ENCODE data around the gene DECR2.
"Not testable (repeated sequence)": the region's sequence is repeated elsewhere in the genome, so short reads cannot be mapped to it uniquely, and the experiment has no call there.

DECR2 gene

DNA sequence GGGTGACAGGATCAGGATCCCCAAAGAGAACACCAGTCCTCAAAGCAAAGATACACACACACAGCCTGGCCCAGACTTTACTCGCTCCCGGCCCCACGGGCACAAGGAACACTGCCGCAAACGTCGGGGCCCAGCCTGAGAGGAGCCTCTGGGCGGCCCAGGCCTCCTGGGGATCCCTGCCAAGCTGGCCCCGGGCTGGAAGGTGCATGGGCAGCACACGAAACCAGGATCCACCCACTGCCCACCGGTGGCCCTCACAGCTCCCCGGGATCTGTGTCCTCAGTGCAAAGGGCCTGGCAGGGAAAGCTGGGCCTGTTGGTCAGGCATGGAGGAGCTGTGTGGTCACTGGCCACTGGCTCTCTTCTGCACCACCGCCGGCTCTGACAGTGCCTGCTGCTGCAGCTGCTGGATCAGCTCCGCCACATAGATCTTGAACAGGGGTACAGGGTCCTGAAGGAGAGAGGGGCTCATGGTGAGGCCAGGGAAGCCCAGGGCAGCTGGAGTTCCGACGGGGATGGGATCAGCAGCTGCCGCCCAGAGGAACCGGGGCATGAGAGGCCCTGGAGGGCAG is 34.3 kb upstream of the DECR2 start:
- DNase-seq = no peak

DNA sequence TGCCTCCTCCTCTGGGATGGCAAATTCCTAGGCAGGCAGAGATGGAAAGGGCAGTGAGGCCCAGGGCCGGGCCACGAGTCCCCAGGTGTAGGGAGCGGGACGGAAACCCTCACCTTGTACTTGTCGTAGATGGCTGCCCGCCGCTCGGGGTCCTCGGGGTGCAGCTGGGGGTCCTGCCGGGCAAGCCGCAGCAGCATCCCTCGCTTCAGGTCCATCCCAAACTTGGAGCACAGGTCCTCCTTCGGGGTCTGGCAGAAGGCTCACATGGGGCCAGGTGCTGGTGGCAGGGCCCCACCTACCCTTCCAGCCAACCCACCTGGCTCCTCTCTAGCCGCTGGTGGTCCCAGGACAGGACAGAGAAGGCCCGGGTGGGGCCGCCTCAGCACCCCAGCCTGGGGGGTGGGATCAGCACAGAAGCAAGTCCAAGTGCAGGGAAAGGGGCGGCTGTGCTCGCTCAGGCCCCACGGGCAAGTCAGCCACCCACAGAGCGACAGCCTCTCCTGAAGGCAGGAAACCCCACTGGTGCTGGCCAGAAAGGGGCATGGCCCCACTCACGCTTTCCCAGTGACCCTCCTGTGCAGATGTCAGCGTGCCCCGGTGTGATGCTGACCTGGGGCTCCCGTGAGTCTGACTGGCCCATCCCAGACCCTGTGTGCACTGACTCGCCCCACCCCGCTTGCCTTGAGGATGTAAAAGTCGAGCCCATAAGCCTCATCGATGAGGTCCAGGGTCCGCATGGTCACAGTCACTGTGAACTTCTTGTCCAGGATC is 33.1 kb upstream of the DECR2 start:
- DNase-seq = no peak

DNA sequence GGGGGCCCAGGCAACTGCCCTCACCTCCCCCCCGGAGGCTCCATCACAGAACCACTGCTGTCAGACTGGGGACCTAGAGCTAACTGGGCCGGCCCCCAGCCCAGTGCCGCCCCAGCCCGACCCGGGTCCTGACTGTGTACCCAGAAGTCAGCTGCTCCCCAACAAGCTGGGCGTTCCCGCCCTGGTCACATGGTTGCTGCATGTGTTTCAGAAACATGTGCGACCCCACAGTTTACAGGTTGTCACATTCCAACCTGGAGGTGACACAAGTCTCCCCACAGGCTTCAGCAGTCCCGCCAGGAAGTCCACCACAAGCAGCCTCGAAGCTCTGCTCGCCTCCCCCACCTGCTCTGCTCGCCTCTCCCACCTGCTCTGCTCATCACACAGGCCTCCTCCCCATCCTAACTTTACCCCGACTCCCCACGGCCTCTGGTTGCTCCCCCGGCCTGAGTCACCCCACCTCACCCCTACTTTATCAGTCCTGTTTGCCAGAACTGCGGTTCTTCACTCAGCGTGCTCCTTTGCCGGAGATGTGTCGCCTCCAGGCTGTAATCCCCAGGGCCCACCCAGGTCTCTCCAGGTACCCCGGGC is 32.3 kb upstream of the DECR2 start:
- DNase-seq = no peak

DNA sequence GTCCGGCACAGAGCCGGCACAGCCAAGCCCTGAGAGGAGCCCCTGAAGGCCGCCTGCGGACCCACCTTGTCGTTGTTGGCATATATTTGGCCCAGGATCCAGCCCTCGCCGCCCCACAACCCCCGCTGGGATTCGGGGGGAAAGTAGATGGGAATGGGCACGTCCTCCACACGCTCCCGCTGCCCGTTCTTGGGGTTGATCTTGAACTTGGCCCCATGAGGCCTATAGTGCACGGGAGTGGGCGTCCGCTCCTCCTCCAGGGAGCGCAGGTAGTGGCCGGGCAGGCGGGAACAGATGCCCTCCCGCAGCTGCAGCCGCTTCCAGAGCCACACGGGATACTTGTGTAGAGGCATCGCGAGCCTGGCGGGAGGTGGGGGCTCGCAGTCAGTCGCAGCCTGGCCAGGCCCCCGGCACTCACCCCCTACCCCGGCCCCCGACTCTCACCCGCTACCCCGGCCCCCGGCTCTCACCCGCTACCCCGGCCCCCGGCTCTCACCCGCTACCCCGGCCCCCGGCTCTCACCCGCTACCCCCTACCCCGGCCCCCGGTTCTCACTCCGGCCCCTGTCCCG is 31.7 kb upstream of the DECR2 start:
- no peak for DNase-seq

DNA sequence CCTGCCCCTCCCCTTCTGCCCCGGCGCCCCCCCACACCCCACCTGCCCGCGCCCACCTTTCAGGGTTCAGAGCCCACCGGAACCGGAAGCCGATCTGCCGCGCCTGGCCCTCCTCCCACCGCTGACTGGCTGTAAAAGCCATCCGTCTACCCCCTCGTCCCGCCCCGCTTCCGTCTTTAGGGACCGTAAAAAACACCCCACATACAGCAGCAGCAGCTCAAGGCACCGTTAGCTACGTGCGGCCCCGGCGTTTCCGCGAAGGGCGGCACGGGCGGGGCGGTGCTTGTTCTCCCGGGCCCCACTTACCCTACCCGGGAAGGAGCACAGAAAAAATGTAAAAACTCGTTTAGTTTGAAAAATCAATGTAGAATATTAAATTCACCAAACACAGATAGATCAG is 31.2 kb upstream of the DECR2 start, which contains the start of gene MRPL28:
TSS of gene MRPL28 (minus strand) at position 96 of the 400 bp plus-strand sequence. CDS start 320 bp downstream, outside the sequence.
- DNase-seq = peak; percentile 79

GRCh38 chr16:370979-371514 is 30.6 kb upstream of the DECR2 start:
- no peak for DNase-seq

DNA sequence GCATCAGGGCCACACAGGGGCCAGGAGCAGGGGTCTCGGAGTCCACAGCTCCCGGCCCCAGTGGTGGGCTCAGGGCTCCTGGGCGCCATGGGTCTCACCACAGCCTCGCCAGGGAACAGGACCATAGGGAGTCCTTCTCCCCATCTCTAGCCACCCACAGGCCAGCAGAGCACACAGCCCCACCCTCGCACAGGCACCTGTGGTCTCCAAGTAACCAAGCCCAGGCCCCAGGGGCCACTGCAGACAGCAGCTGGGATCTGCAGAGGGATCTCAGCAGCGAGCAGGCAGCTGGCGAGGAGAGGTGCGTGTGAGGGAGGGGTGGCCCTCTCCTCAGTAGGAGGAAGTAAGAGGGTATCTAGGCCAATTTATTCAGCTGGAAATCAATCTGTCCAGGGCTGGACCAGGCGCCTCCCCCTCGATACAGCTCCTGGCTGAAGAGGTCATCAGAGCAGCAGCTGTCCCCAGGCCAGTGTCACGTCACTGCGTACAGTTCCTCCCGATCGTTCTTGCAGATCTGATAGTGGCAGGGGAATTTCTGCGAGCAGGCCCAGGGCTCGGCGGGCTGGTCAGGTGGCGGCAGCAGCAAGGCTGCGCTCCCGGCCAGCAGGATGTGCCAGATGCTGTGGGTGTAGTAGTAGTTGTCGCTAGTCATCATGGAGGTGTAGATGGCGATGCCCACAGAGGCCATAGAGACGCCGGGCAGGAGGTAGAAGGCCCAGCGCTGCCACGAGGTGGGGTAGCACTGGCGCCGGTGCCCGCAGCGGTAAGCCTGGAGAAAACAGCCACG is 30.0 kb upstream of the DECR2 start:
- DNase-seq = peak; percentile 73

DNA sequence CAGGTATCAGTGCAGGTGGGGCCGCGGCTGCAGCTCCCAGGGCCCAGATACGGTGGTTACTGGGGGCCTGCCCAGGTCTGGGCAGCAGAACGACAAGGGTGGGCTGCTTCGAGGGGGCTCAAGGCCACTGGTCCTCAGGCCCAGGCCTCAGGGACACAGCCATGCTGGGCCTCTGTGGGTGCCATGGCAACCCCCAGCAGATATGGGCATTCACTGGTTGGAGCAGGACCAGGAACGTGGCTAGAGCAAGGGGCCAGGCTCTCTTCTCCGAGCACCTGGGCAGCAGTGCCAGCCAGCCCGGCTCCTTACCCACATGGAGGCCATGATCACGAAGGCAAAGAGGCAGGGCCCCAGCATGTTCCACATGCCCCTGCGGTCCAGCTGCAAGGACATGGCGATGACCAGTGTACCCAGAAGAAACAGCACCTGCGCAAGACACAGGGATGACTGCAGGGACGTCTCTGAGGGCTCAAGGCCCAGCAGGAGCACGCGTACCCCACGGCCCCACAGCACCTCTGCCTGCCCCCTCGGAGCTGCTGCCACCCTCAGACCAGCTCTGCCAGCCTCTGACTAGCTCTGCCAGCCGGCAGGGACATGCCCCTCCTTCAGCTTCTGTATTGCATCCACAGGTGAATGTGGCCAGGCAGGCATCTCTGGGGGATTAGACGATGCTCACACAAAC is 29.2 kb upstream of the DECR2 start:
- no peak for DNase-seq

DNA sequence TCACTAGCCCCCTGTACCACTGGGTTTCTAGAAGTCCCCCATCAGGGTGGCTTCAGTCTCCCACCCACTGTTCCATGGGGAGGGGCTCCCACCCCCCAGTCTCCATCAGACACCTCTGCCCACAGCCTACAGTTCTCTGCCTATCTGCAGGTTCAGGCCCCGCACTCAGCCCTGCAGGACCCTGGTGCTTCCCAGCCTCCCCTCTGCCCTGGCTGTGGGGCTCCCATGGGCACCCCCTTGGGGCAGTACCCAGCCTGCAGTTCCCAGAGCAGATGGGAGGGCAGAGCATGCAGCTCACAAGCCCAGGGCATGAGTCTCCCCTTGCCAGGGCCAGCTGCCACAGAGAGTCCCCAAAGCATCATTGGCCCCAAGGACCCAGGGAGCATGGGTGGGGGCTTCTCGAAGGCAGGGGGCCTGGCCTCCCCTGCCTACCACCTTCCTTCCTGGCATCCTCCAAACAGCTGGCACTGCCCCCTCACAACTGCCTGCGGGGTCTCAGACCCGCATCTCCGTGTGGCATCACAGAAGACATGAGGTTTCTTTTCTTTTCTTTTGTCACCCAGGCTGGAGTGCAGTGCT is 28.6 kb upstream of the DECR2 start:
- no peak for DNase-seq

DNA sequence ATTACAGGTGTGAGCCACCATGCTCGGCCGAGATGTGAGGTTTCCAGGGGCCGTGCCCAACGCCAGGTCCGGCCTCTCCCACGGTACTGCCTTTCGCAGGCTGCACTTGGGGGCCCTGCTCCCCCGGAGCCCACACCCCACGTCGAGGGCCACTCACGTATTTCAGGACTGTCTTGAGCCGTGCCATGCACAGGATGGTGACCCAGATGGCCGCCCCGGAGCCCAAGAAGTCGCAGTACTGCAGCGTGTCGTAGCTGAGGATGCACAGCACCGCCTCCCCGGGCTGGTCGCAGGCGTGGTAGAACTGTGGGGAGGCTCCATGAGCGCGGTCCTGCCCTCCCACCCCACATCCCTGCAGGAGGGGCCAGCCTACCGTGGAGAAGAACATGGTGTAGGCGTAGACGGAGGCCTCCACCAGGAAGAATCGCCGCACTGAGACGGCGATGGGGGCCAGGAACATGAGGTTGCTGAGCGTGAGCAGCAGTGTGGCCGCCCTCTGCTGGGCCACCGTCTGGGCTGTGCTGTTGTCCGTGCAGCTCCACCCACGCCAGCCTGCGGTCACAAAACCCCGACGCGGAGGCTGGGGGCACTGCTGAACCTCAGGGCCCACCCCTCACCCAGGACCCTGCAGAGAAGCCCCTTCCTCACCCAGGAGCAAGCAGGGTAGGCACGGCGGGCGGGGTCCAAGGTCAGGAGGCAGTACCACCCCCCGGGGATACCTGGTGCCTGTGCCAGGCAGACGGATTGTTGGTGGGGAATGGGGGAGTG is 27.7 kb upstream of the DECR2 start:
- no peak for DNase-seq

GRCh38 chr16:374616-374926 is 27.1 kb upstream of the DECR2 start:
- no peak for DNase-seq

- no peak for DNase-seq
These were observed 26.5 kb upstream of the DECR2 start for GRCh38 chr16:375212-375611.

DNA sequence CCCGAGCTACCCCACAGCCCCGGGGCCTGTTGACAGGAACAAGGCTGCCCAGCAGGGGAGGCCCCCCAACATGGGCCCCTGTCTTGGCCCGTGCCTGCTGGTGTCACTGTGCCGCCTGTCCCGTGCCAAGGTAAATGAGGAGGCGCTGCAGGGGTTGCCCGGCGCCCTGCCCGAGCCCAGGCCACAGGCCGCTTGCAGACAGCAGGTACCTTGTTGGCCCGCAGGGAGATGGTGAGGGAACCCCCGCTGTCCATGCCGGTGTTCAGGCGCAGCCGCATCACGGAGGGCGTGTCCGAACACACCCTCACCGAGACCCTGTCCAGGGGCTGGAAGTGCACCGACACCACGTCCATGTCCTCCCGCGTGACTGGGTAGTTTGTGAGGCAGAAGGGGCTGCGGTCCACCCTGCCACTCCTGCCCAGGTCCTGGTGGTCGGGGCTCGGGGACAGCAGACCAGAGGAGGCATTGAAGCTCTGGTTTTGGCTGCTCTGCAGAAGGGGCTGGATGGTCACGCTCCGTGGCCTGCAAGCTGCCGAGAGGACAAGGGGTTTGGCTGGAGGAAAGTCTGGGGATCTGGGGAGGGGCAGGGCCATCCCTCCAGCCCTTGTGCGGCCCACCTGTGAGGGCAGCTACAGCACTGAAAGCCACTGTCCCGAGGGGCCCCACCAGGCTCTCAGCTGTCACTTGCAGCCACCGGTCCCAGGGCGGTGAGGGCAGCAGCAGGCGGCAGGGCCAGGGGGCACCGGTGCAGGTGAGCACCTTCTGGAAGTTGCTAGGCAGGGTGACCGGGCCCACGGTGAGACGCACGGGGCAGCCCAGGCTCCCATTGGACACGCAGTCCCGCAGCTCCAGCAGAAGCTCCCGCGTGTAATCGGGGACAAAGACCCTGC is 25.5 kb upstream of the DECR2 start:
- no peak for DNase-seq

GRCh38 chr16:376817-377418 is 24.8 kb upstream of the DECR2 start:
- no peak for DNase-seq

GRCh38 chr16:377419-377951 is 24.2 kb upstream of the DECR2 start:
- DNase-seq = no peak

GRCh38 chr16:378113-378820 is 23.4 kb upstream of the DECR2 start:
- not testable (repeated sequence) for DNase-seq

GRCh38 chr16:378821-379182 is 22.9 kb upstream of the DECR2 start:
- DNase-seq = no peak

DNA sequence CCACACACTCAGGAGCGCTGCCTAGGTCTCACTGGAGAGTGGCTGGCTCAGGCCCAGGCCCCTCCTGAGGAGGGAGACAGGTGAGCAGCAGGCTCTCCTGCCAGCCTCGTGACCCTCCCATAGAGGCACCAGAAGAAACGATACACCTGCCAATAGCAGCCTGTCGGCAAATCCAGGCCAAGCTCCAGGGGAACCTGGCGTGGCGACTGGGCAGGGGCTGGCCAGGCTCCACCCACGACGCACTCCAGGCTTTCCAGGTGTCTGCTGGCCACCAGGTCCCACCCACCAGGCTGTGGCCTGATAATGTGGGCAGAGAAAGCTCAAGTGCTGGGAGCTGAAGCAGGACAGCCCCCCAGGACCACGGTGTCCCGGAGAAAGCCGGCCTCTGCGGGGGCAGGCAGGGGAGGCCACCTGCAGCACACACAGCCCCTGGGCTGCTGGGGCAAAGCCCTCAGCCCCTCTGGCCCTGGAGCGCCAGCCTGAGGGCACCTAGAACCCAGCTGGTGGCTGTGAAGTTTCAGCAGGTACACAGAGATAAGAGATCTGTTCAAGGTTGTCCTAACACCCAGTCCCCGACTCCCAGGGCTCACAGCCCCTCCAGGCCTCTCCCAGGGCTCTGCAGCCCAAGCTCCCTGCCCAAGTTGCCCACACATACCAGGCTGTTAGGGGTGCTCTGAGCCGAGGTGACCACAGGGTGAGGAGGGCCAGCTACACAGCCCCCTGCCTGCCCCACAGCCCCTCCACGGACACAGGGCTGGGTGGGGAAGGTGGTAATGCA is 22.3 kb upstream of the DECR2 start:
- peak; percentile 87 for DNase-seq

All from NCI-H510A (cell line).